SK-N-SH (cell line): ENCODE data around the gene LENG8. TPM values are rescaled to one million over a fixed set of nuclear protein-coding genes. Genes with fewer than 3 reads are reported as not detected.

ENCODE experiments used
- CTCF ChIA-PET: fragments of 300-600, 350-600 bp; formaldehyde crosslinking; extraction: SDS; loops from one replicate; lab custom pipeline; 2021; lab: Yijun Ruan, JAX
- POLR2A ChIA-PET: fragments of 350-600 bp; sonication (Branson Sonifier 250); formaldehyde crosslinking; extraction: SDS; loops from one replicate; lab custom pipeline; 2020; ENCODE audit warnings: antibody characterized with exemption, inconsistent platforms; lab: Yijun Ruan, JAX
- DNase-seq: peaks from one replicate; pipeline ENCODE4 v3.0.0; 2012
- H2AFZ ChIP-seq: fragments of 200-600 bp; sonication (generic); 2 replicates; pipeline ENCODE4 v1.8.1; 2016; ENCODE audit warnings: antibody characterized with exemption, mild to moderate bottlenecking, low read depth
- H3F3A ChIP-seq: fragments of 200-600 bp; sonication (generic); replicated peaks from 2 replicates; pipeline ENCODE3; 2016; ENCODE audit warnings: antibody characterized with exemption, mild to moderate bottlenecking; ENCODE audit not compliant: insufficient read depth
- H3K27ac ChIP-seq, 2 experiments: fragments of 200-500 bp in 1 of 2; fragments of 200-600 bp in 1 of 2; sonication (Bioruptor generic) in 1 of 2; sonication (generic), shearing (Covaris generic) in 1 of 2; 2 replicates each; pipeline versions ENCODE4 v1.5.1 to v1.6.1; 2014 to 2016; ENCODE audit warnings: low read depth in 2 of 2, inconsistent platforms in 1 of 2, low read length in 1 of 2, mild to moderate bottlenecking in 1 of 2, mixed read lengths in 1 of 2
- H3K27me3 ChIP-seq: fragments of 200-600 bp; sonication (generic), shearing (Covaris generic); 2 replicates; pipeline ENCODE4 v1.6.1; 2016; ENCODE audit warnings: mixed run types; ENCODE audit not compliant: insufficient read depth
- H3K36me3 ChIP-seq, 2 experiments: fragments of 200-500 bp in 1 of 2; fragments of 200-600 bp in 1 of 2; sonication (Bioruptor generic) in 1 of 2; sonication (generic) in 1 of 2; replicated peaks in 1 of 2; 2 replicates each; pipeline versions ENCODE3 to v1.5.1; 2014 to 2016; ENCODE audit warnings: low read length in 1 of 2, mild to moderate bottlenecking in 1 of 2; ENCODE audit not compliant: insufficient read depth in 2 of 2, control insufficient read depth in 1 of 2
- H3K4me1 ChIP-seq, 2 experiments: fragments of 200-500 bp in 1 of 2; fragments of 200-600 bp in 1 of 2; sonication (Bioruptor generic) in 1 of 2; sonication (generic), shearing (Covaris generic) in 1 of 2; 2 replicates each; pipeline versions ENCODE4 v1.5.1 to v1.6.1; 2014 to 2016; ENCODE audit warnings: low read depth in 1 of 2, low read length in 1 of 2, mixed run types in 1 of 2; ENCODE audit not compliant: insufficient read depth in 2 of 2, control insufficient read depth in 1 of 2
- H3K4me2 ChIP-seq: fragments of 200-600 bp; sonication (generic), shearing (Covaris generic); 2 replicates; pipeline ENCODE4 v1.6.1; 2017; ENCODE audit warnings: mixed run types
- H3K4me3 ChIP-seq, 2 experiments: fragments of 200-500 bp in 1 of 2; fragments of 200-600 bp in 1 of 2; sonication (Bioruptor generic) in 1 of 2; sonication (generic), shearing (Covaris generic) in 1 of 2; 2 replicates each; pipeline versions ENCODE4 v1.5.1 to v1.8.1; 2014 to 2016; ENCODE audit warnings: low read depth in 2 of 2, inconsistent platforms in 1 of 2, low read length in 1 of 2, mild to moderate bottlenecking in 1 of 2, mixed read lengths in 1 of 2, moderate library complexity in 1 of 2
- H3K79me2 ChIP-seq: fragments of 200-600 bp; sonication (generic); 2 replicates; pipeline ENCODE4 v1.8.1; 2017; ENCODE audit warnings: mild to moderate bottlenecking; ENCODE audit not compliant: insufficient read depth
- H3K9ac ChIP-seq: fragments of 200-600 bp; sonication (generic); 2 replicates; pipeline ENCODE4 v1.6.1; 2017; ENCODE audit warnings: mixed run types
- H3K9me2 ChIP-seq: fragments of 200-600 bp; sonication (generic); 2 replicates; pipeline ENCODE4 v1.6.1; 2017; ENCODE audit warnings: mixed run types
- H3K9me3 ChIP-seq: fragments of 200-600 bp; sonication (generic); 2 replicates; pipeline ENCODE4 v1.6.1; 2017; ENCODE audit warnings: mixed run types, mild to moderate bottlenecking, moderate library complexity
- H4K20me1 ChIP-seq: fragments of 200-600 bp; sonication (generic); 2 replicates; pipeline ENCODE4 v1.6.1; 2017; ENCODE audit warnings: mild to moderate bottlenecking, mixed run types; ENCODE audit not compliant: insufficient read depth
- CHD2 ChIP-seq: fragments of 150-350 bp; IDR thresholded peaks from 2 replicates; pipeline ENCODE4 v1.6.1; 2018; ENCODE audit warnings: low read length; ENCODE audit not compliant: partially characterized antibody
- EZH2phosphoT487 ChIP-seq: fragments of 200-600 bp; sonication (generic); IDR thresholded peaks from 2 replicates; pipeline ENCODE4 v1.6.1; 2017; ENCODE audit warnings: low read depth, mixed run types, mild to moderate bottlenecking, antibody characterized with exemption, moderate library complexity, borderline replicate concordance
- FOXJ3 ChIP-seq: sonication (generic); formaldehyde crosslinking; IDR thresholded peaks from 2 replicates; pipeline ENCODE4 v1.5.1; 2020; ENCODE audit warnings: mild to moderate bottlenecking, missing genetic modification reagents
- FOXM1 ChIP-seq: IDR thresholded peaks from 2 replicates; pipeline ENCODE4 v1.4.0; 2012; ENCODE audit warnings: low read depth, mild to moderate bottlenecking
- GABPA ChIP-seq: IDR thresholded peaks from 2 replicates; pipeline ENCODE4 v1.4.0; 2012; ENCODE audit warnings: low read depth, mild to moderate bottlenecking
- JUND ChIP-seq: IDR thresholded peaks from 2 replicates; pipeline ENCODE4 v1.4.0; 2012
- MEF2A ChIP-seq: IDR thresholded peaks from 2 replicates; pipeline ENCODE4 v1.4.0; 2012; ENCODE audit warnings: low read depth, borderline replicate concordance
- MXI1 ChIP-seq: IDR thresholded peaks from 2 replicates; pipeline ENCODE4 v1.6.1; 2012; ENCODE audit warnings: mild to moderate bottlenecking, low read depth, low read length, improper control_type of control experiment
- NRF1 ChIP-seq: IDR thresholded peaks from 2 replicates; pipeline ENCODE4 v1.6.1; 2012; ENCODE audit warnings: low read depth, mild to moderate bottlenecking, low read length
- POLR2AphosphoS5 ChIP-seq: IDR thresholded peaks from 2 replicates; pipeline ENCODE4 v1.6.1; 2012; ENCODE audit warnings: low read depth, low read length
- RXRA ChIP-seq: IDR thresholded peaks from 2 replicates; pipeline ENCODE4 v1.4.0; 2012; ENCODE audit warnings: low read depth, mild to moderate bottlenecking, borderline replicate concordance
- SMC3 ChIP-seq: IDR thresholded peaks from 2 replicates; pipeline ENCODE4 v1.6.1; 2012; ENCODE audit warnings: low read depth, low read length, improper control_type of control experiment
- WGBS: methylation state at CpG from one replicate; pipeline ENCODE4 v1.1.6; 2017; ENCODE audit warnings: low lambda C conversion rate; 5-methylcytosine and 5-hydroxymethylcytosine counted together
- polyA plus RNA-seq, 3 experiments: library from polyadenylated mRNA; depleted of rRNA; stranded (reverse); fragments of >200 nt; gene quantifications; 2 replicates each; pipeline ENCODE4 v1.2.3, GENCODE V29; 2012
- TF ChIP-seq, protein P1 (sequence below): fragments of 200-600 bp; sonication (generic); IDR thresholded peaks from 2 replicates; pipeline ENCODE4 v1.6.1; 2017; ENCODE audit warnings: antibody characterized with exemption, mild to moderate bottlenecking, moderate library complexity
- TF ChIP-seq, protein P2 (sequence below): IDR thresholded peaks from 2 replicates; pipeline ENCODE4 v1.6.1; 2012; ENCODE audit warnings: mild to moderate bottlenecking, low read depth, low read length, moderate library complexity
- TF ChIP-seq, protein P3 (sequence below): IDR thresholded peaks from 2 replicates; pipeline ENCODE4 v1.4.0; 2012; ENCODE audit warnings: low read depth, borderline replicate concordance

LENG8 gene
- polyA plus RNA-seq, 1 of the 3 experiments (the other 2 are of a cell fraction) = 84.0 TPM

DNA sequence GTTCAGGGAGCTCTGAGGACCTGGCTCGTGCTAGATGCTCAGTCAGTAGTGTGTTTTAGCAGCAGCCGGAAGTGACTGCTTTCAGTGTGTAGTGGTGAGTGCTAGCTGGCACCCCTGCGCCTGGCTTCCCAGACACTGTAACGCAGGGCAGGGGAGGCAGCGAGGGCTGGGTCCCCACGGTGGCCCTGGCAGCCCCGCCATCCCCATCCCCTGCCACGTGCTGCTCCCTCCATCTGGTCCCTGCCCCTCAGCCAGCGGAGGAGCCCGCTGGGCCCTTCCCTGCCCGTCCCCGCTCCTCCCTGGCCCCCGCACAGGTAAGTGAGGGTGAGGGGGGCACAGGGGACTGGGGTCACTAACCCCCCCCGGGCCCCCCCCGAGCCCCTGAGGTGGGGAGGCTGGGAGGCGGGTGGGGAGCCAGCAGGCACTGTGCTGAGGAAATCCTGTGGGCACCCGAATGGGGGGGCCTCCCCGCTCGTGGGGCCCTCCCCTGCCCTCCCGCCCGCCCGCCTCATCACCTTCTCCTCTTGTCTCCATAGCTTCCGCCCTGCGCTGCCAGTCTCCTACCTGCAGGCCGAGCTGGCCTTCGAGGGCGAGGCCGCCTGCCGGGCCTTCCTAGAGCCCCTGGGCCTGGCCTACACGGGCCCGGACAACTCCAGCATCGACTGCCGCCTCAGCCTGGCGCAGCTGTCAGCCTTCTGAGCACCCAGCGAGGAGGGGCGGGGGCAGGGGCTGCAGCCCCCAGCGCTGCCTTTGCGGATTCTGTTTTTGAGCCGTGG, 11.4 kb downstream of the LENG8 start:
- Histone ChIP-seq H2AFZ (no peak overlapping the region), H3K79me2 (peaks cover 15% of the 10 kb centered on the region; the same call in 1 of the 2 replicates), H3K4me3 (no peak overlapping the region), H3K9me2 (no peaks in the 10 kb centered on the region), H3F3A (peaks cover 16% of the 10 kb centered on the region), H3K4me1 (peaks cover 0 to 17% of the 10 kb centered on the region in 2 experiments; a peak in 1 of 4 replicates), H3K36me3 (peaks cover 9 to 58% of the 10 kb centered on the region in 2 experiments)
- 100% methylated on average over 7 of the region's 39 CpGs for WGBS
- POLR2A ChIA-PET = interaction anchor here (0.6 to 4.5 kb wide), 2 partner anchors 12 to 23 kb away, joined by 6 to 24 read pairs; partner anchors contain the start of gene LENG8
- DNase-seq = no peak
- no peak for TF ChIP-seq EZH2phosphoT487
- TF ChIP-seq, protein P1, sequence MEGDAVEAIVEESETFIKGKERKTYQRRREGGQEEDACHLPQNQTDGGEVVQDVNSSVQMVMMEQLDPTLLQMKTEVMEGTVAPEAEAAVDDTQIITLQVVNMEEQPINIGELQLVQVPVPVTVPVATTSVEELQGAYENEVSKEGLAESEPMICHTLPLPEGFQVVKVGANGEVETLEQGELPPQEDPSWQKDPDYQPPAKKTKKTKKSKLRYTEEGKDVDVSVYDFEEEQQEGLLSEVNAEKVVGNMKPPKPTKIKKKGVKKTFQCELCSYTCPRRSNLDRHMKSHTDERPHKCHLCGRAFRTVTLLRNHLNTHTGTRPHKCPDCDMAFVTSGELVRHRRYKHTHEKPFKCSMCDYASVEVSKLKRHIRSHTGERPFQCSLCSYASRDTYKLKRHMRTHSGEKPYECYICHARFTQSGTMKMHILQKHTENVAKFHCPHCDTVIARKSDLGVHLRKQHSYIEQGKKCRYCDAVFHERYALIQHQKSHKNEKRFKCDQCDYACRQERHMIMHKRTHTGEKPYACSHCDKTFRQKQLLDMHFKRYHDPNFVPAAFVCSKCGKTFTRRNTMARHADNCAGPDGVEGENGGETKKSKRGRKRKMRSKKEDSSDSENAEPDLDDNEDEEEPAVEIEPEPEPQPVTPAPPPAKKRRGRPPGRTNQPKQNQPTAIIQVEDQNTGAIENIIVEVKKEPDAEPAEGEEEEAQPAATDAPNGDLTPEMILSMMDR = no peak
- TF ChIP-seq GABPA = no peak
- no peak for TF ChIP-seq POLR2AphosphoS5
- TF ChIP-seq SMC3 = no peak
- TF ChIP-seq JUND = no peak
- TF ChIP-seq, protein P2, sequence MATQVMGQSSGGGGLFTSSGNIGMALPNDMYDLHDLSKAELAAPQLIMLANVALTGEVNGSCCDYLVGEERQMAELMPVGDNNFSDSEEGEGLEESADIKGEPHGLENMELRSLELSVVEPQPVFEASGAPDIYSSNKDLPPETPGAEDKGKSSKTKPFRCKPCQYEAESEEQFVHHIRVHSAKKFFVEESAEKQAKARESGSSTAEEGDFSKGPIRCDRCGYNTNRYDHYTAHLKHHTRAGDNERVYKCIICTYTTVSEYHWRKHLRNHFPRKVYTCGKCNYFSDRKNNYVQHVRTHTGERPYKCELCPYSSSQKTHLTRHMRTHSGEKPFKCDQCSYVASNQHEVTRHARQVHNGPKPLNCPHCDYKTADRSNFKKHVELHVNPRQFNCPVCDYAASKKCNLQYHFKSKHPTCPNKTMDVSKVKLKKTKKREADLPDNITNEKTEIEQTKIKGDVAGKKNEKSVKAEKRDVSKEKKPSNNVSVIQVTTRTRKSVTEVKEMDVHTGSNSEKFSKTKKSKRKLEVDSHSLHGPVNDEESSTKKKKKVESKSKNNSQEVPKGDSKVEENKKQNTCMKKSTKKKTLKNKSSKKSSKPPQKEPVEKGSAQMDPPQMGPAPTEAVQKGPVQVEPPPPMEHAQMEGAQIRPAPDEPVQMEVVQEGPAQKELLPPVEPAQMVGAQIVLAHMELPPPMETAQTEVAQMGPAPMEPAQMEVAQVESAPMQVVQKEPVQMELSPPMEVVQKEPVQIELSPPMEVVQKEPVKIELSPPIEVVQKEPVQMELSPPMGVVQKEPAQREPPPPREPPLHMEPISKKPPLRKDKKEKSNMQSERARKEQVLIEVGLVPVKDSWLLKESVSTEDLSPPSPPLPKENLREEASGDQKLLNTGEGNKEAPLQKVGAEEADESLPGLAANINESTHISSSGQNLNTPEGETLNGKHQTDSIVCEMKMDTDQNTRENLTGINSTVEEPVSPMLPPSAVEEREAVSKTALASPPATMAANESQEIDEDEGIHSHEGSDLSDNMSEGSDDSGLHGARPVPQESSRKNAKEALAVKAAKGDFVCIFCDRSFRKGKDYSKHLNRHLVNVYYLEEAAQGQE = no peak
- no peak for TF ChIP-seq MXI1
- TF ChIP-seq, protein P3, sequence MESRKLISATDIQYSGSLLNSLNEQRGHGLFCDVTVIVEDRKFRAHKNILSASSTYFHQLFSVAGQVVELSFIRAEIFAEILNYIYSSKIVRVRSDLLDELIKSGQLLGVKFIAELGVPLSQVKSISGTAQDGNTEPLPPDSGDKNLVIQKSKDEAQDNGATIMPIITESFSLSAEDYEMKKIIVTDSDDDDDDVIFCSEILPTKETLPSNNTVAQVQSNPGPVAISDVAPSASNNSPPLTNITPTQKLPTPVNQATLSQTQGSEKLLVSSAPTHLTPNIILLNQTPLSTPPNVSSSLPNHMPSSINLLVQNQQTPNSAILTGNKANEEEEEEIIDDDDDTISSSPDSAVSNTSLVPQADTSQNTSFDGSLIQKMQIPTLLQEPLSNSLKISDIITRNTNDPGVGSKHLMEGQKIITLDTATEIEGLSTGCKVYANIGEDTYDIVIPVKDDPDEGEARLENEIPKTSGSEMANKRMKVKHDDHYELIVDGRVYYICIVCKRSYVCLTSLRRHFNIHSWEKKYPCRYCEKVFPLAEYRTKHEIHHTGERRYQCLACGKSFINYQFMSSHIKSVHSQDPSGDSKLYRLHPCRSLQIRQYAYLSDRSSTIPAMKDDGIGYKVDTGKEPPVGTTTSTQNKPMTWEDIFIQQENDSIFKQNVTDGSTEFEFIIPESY = no peak
- TF ChIP-seq RXRA = no peak
- TF ChIP-seq NRF1 = no peak
- TF ChIP-seq FOXM1 = no peak
- no peak for TF ChIP-seq MEF2A
- TF ChIP-seq CHD2 = no peak
- no peak for TF ChIP-seq FOXJ3 (CRISPR knock-in tag)
- TF ChIP-seq, all 33 proteins: peak for 0
- H3K4me2 ChIP-seq = no peak overlapping the region
- H4K20me1 ChIP-seq = peaks cover 34% of the 10 kb centered on the region
- no peaks in the 10 kb centered on the region for H3K27me3 ChIP-seq
- no peak overlapping the region for H3K9ac ChIP-seq
- no peak overlapping the region for H3K27ac ChIP-seq
- H3K9me3 ChIP-seq = no peaks in the 10 kb centered on the region
- CTCF ChIA-PET = interaction anchor here (0.7 to 1.5 kb wide), 2 partner anchors 9 to 21 kb away, joined by 3 read pairs; no protein-coding TSS in a partner anchor
